ENCODE measurements around the gene NR3C2.

NR3C2 gene

GRCh38 chr4:148120216-148120615, 322.0 kb downstream of the NR3C2 start:
- Histone ChIP-seq H3K79me2 (ENCODE audit: insufficient read depth, low read length) (no peaks in the 10 kb centered on the region), H3F3A (ENCODE audit: insufficient read depth, low read length) (no peaks in the 10 kb centered on the region), H3K9me2 (ENCODE audit: low read depth, low read length) (no peaks in the 10 kb centered on the region), H3K9ac (ENCODE audit: low read length) (no peak overlapping the region), H3K27me3 (ENCODE audit: insufficient read depth, low read length) (no peaks in the 10 kb centered on the region), H3K36me3 (ENCODE audit: insufficient read depth, low read length) (no peaks in the 10 kb centered on the region), H3K4me1 (ENCODE audit: insufficient read depth, low read length, severe bottlenecking) (peaks cover 33% of the 10 kb centered on the region), H4K20me1 (ENCODE audit: insufficient read depth, low read length) (no peaks in the 10 kb centered on the region), H3K4me2 (ENCODE audit: low read length) (no peak overlapping the region), H2AFZ (ENCODE audit: low read length) (no peak overlapping the region), H3K4me3 (ENCODE audit: low read depth, low read length, poor library complexity, severe bottlenecking) (no peak overlapping the region), H3K9me3 (ENCODE audit: low read length) (peaks cover 6% of the 10 kb centered on the region; the same call in 1 of the 2 replicates), H3K27ac (ENCODE audit: low read depth, low read length, poor library complexity, severe bottlenecking) (no peak overlapping the region)
- no peak for TF ChIP-seq EZH2 (IDR thresholded peaks at IDR 0.05; ENCODE audit: borderline replicate concordance, low read length)
- TF ChIP-seq CTCF (IDR thresholded peaks at IDR 0.05; ENCODE audit: low read length), result no peak

- H3K9me2 ChIP-seq (ENCODE audit: low read depth, low read length), result no peaks in the 10 kb centered on the region
- TF ChIP-seq EZH2 (IDR thresholded peaks at IDR 0.05; ENCODE audit: borderline replicate concordance, low read length), result no peak
- no peak for TF ChIP-seq CTCF (IDR thresholded peaks at IDR 0.05; ENCODE audit: low read length)
- H3K4me3 ChIP-seq (ENCODE audit: low read depth, low read length, poor library complexity, severe bottlenecking), result no peak overlapping the region
- peaks cover 2% of the 10 kb centered on the region; the same call in 1 of the 2 replicates for H3K9me3 ChIP-seq (ENCODE audit: low read length)
- H3K4me1 ChIP-seq (ENCODE audit: insufficient read depth, low read length, severe bottlenecking), result peaks cover 31% of the 10 kb centered on the region
- H3F3A ChIP-seq (ENCODE audit: insufficient read depth, low read length), result no peaks in the 10 kb centered on the region
- no peak overlapping the region for H3K27ac ChIP-seq (ENCODE audit: low read depth, low read length, poor library complexity, severe bottlenecking)
- H3K9ac ChIP-seq (ENCODE audit: low read length), result no peak overlapping the region
- no peaks in the 10 kb centered on the region for H3K36me3 ChIP-seq (ENCODE audit: insufficient read depth, low read length)
- no peaks in the 10 kb centered on the region for H3K27me3 ChIP-seq (ENCODE audit: insufficient read depth, low read length)
- no peaks in the 10 kb centered on the region for H4K20me1 ChIP-seq (ENCODE audit: insufficient read depth, low read length)
- H3K4me2 ChIP-seq (ENCODE audit: low read length), result no peak overlapping the region
- no peaks in the 10 kb centered on the region for H3K79me2 ChIP-seq (ENCODE audit: insufficient read depth, low read length)
- no peak overlapping the region for H2AFZ ChIP-seq (ENCODE audit: low read length)
Measured at GRCh38 chr4:148118633-148119032, 323.6 kb downstream of the NR3C2 start.

GRCh38 chr4:148118179-148118578, 324.0 kb downstream of the NR3C2 start:
- Histone ChIP-seq H3K4me1 (ENCODE audit: insufficient read depth, low read length, severe bottlenecking) (peaks cover 28% of the 10 kb centered on the region), H2AFZ (ENCODE audit: low read length) (no peak overlapping the region), H3K27ac (ENCODE audit: low read depth, low read length, poor library complexity, severe bottlenecking) (no peak overlapping the region), H3F3A (ENCODE audit: insufficient read depth, low read length) (no peaks in the 10 kb centered on the region), H3K27me3 (ENCODE audit: insufficient read depth, low read length) (no peaks in the 10 kb centered on the region), H3K9ac (ENCODE audit: low read length) (no peak overlapping the region), H3K9me3 (ENCODE audit: low read length) (peaks cover 2% of the 10 kb centered on the region; the same call in 1 of the 2 replicates), H3K36me3 (ENCODE audit: insufficient read depth, low read length) (no peaks in the 10 kb centered on the region), H3K4me3 (ENCODE audit: low read depth, low read length, poor library complexity, severe bottlenecking) (no peak overlapping the region), H3K4me2 (ENCODE audit: low read length) (no peak overlapping the region), H3K9me2 (ENCODE audit: low read depth, low read length) (no peaks in the 10 kb centered on the region), H4K20me1 (ENCODE audit: insufficient read depth, low read length) (no peaks in the 10 kb centered on the region), H3K79me2 (ENCODE audit: insufficient read depth, low read length) (no peaks in the 10 kb centered on the region)
- TF ChIP-seq EZH2 (IDR thresholded peaks at IDR 0.05; ENCODE audit: borderline replicate concordance, low read length), result no peak
- no peak for TF ChIP-seq CTCF (IDR thresholded peaks at IDR 0.05; ENCODE audit: low read length)

Measured in OCI-LY1 (cell line).